Testis (tissue), 2 donors: ENCODE measurements around the gene SKIC2.
"Not testable (repeated sequence)": the region's sequence is repeated elsewhere in the genome, so short reads cannot be mapped to it uniquely, and the experiment has no call there.

Source experiments
- CTCF ChIP-seq, 3 experiments: fragments of 450-650 bp in 2 of 3; fragments of 200-600 bp in 1 of 3; sonication (generic) in 1 of 3; IDR thresholded peaks; one replicate each; pipeline ENCODE4 v1.5.1; 2016 to 2019; ENCODE audit warnings: antibody characterized with exemption in 3 of 3, mild to moderate bottlenecking in 2 of 3, moderate library complexity in 1 of 3
- POLR2A ChIP-seq: fragments of 450-650 bp; IDR thresholded peaks from one replicate; pipeline ENCODE4 v1.6.1; 2017; ENCODE audit warnings: antibody characterized with exemption, mild to moderate bottlenecking, moderate library complexity

DNA sequence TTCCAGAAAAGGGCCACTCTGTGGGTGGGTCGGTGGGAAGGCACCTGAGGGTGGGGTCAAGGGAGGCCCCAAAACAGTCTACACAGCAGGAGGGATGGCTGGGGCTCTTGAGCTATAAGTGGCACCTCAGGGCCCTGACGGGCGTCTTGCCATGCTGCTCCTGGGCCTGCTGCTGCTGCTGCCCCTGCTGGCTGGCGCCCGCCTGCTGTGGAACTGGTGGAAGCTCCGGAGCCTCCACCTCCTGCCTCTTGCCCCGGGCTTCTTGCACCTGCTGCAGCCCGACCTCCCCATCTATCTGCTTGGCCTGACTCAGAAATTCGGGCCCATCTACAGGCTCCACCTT lies 46.5 kb downstream of the SKIC2 start:
- TF ChIP-seq POLR2A; CTCF (IDR thresholded peaks at IDR 0.05): not testable (repeated sequence)
